Smooth muscle cell (in vitro differentiated cells): Measurements from ENCODE around the gene MINDY2. TPM values are rescaled to one million over a fixed set of nuclear protein-coding genes. Genes with fewer than 3 reads are reported as not detected.

Source experiments
- DNase-seq: peaks from one replicate; lab custom pipeline; 2025; ENCODE audit not compliant: unreplicated experiment; lab: John Stamatoyannopoulos, UW
- H2AFZ ChIP-seq: fragments of 200-600 bp; sonication (generic); 2 replicates; pipeline ENCODE4 v1.6.0; 2016; ENCODE audit warnings: antibody characterized with exemption, low read depth, mild to moderate bottlenecking
- H3F3A ChIP-seq: fragments of 200-600 bp; sonication (generic); 2 replicates; pipeline ENCODE4 v1.6.0; 2017; ENCODE audit warnings: antibody characterized with exemption, low read depth
- H3K27ac ChIP-seq: fragments of 200-600 bp; sonication (generic); 2 replicates; pipeline ENCODE4 v1.5.1; 2016; ENCODE audit warnings: low read depth, mild to moderate bottlenecking
- H3K27me3 ChIP-seq: fragments of 200-600 bp; sonication (generic); 2 replicates; pipeline ENCODE4 v1.6.1; 2016; ENCODE audit warnings: low read depth, mild to moderate bottlenecking
- H3K36me3 ChIP-seq: fragments of 200-600 bp; sonication (generic); 2 replicates; pipeline ENCODE4 v1.5.1; 2016; ENCODE audit warnings: low read depth
- H3K4me1 ChIP-seq: fragments of 200-600 bp; sonication (generic); 2 replicates; pipeline ENCODE4 v1.5.1; 2016; ENCODE audit warnings: low read depth
- H3K4me2 ChIP-seq: fragments of 200-600 bp; sonication (generic); 2 replicates; pipeline ENCODE4 v1.6.0; 2016; ENCODE audit warnings: mild to moderate bottlenecking
- H3K4me3 ChIP-seq: fragments of 200-600 bp; sonication (generic); 2 replicates; pipeline ENCODE4 v1.5.1; 2016; ENCODE audit warnings: mild to moderate bottlenecking
- H3K79me2 ChIP-seq: fragments of 200-600 bp; sonication (generic); 2 replicates; pipeline ENCODE4 v1.6.0; 2016; ENCODE audit warnings: low read depth, mild to moderate bottlenecking
- H3K9ac ChIP-seq: fragments of 200-600 bp; sonication (generic); 2 replicates; pipeline ENCODE4 v1.6.0; 2016; ENCODE audit warnings: low read depth
- H3K9me3 ChIP-seq: fragments of 200-600 bp; sonication (generic); replicated peaks from 2 replicates; pipeline ENCODE4 v1.5.1; 2016; ENCODE audit warnings: low read depth
- H4K20me1 ChIP-seq: fragments of 200-600 bp; sonication (generic); 2 replicates; pipeline ENCODE4 v1.6.0; 2016; ENCODE audit warnings: low read depth
- WGBS: methylation state at CpG from one replicate; pipeline ENCODE4 v1.1.7; 2016; ENCODE audit warnings: low lambda C conversion rate; 5-methylcytosine and 5-hydroxymethylcytosine counted together
- polyA plus RNA-seq: library from polyadenylated mRNA; unstranded; fragments of >200 nt; fragmentation: Nextera tagmentation; extraction: Ambion mirVana; gene quantifications from 2 replicates; pipeline ENCODE4 v1.2.1, GENCODE V29; 2016
- total RNA-seq: library from RNA; depleted of rRNA; stranded (reverse); fragments of >200 nt; gene quantifications from 2 replicates; pipeline ENCODE4 v1.2.3, GENCODE V29; 2014
- TF ChIP-seq, protein P1 (sequence below): fragments of 200-600 bp; sonication (generic); IDR thresholded peaks from 2 replicates; pipeline ENCODE4 v1.5.1; 2017; ENCODE audit warnings: borderline replicate concordance, mild to moderate bottlenecking, antibody characterized with exemption; ENCODE audit not compliant: insufficient read depth, poor library complexity, severe bottlenecking

MINDY2 gene
- total and polyA plus RNA-seq, 2 experiments from 2014 or later = 21.2 to 28.0 TPM

DNA sequence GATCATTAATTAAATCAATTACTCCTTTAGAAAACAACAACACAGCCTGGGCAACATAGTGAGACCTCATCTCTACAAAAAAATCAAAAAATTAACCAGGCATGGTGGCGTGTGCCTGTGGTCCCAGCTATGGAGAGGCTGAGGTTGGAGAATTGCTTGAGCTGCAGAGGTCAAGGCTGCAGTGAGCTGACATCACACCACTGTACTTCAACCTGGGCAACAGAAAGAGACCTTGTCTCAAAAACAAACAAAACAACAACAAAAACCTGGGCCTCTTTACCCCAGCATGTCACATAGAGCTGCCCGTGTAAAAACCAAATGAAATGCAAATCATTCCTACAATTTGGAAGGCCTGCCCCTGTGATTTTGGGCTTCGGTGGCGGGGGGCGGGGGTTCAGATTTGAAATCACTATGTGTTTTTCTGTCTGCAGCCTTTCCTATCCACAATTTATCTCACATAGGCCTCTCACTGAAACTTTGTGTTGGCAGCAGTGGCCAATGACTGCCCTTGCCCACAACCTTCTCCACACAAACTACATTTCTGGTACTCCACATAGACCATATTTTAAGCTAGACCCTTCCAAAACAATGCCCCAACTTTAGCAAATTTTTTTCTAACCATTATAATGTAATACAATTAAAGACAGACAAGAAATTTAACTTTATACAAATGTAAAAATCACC is 28.1 kb upstream of the MINDY2 start:
- Histone ChIP-seq H3F3A (no peaks in the 10 kb centered on the region), H3K27me3 (no peaks in the 10 kb centered on the region), H3K27ac (peak overlapping the region; percentile 89), H3K4me2 (peak overlapping the region; percentile 68), H3K9me3 (no peaks in the 10 kb centered on the region), H3K4me1 (peaks cover 45% of the 10 kb centered on the region), H3K79me2 (peaks cover 97% of the 10 kb centered on the region), H3K36me3 (no peaks in the 10 kb centered on the region), H4K20me1 (peaks cover 95% of the 10 kb centered on the region), H2AFZ (no peak overlapping the region), H3K9ac (peak overlapping the region; percentile 8), H3K4me3 (no peak overlapping the region)
- TF ChIP-seq, protein P1, sequence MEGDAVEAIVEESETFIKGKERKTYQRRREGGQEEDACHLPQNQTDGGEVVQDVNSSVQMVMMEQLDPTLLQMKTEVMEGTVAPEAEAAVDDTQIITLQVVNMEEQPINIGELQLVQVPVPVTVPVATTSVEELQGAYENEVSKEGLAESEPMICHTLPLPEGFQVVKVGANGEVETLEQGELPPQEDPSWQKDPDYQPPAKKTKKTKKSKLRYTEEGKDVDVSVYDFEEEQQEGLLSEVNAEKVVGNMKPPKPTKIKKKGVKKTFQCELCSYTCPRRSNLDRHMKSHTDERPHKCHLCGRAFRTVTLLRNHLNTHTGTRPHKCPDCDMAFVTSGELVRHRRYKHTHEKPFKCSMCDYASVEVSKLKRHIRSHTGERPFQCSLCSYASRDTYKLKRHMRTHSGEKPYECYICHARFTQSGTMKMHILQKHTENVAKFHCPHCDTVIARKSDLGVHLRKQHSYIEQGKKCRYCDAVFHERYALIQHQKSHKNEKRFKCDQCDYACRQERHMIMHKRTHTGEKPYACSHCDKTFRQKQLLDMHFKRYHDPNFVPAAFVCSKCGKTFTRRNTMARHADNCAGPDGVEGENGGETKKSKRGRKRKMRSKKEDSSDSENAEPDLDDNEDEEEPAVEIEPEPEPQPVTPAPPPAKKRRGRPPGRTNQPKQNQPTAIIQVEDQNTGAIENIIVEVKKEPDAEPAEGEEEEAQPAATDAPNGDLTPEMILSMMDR = no peak
- WGBS = 76% methylated on average over 5 of the region's 5 CpGs
- DNase-seq = no peak

DNA sequence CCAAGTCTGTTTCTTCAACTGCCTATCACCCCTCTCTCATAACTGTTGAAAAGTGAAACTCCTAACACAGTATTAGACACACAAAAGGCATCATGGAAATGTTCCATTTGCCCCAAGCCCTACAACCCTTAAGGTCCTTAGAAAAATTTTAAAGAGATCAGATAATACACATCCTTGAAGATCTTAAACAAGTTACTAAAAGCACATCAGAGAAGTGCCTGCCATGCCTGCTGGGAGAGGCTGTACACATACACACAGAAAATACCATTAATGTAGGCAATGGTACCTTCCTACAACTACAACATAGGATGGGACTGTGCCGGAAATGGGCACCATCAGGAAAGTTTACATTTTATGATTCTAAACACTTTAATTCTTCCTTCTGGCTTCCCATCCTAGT is 24.9 kb upstream of the MINDY2 start:
- WGBS = 84% methylated on average over 1 of the region's 1 CpG
- H3K9me3 ChIP-seq = no peaks in the 10 kb centered on the region
- H3K4me2 ChIP-seq = peak overlapping the region; percentile 95
- H3K4me3 ChIP-seq = peak overlapping the region; percentile 88
- H3K27me3 ChIP-seq = no peaks in the 10 kb centered on the region
- H3F3A ChIP-seq = peaks cover 6% of the 10 kb centered on the region
- H4K20me1 ChIP-seq = peaks cover 71% of the 10 kb centered on the region
- H3K9ac ChIP-seq = peak overlapping the region; percentile 36
- peaks cover 34% of the 10 kb centered on the region for H3K4me1 ChIP-seq
- TF ChIP-seq, protein P1 = no peak
- DNase-seq = no peak
- no peak overlapping the region for H3K27ac ChIP-seq
- H2AFZ ChIP-seq = no peak overlapping the region
- H3K79me2 ChIP-seq = peaks cover 77% of the 10 kb centered on the region
- no peaks in the 10 kb centered on the region for H3K36me3 ChIP-seq

DNA sequence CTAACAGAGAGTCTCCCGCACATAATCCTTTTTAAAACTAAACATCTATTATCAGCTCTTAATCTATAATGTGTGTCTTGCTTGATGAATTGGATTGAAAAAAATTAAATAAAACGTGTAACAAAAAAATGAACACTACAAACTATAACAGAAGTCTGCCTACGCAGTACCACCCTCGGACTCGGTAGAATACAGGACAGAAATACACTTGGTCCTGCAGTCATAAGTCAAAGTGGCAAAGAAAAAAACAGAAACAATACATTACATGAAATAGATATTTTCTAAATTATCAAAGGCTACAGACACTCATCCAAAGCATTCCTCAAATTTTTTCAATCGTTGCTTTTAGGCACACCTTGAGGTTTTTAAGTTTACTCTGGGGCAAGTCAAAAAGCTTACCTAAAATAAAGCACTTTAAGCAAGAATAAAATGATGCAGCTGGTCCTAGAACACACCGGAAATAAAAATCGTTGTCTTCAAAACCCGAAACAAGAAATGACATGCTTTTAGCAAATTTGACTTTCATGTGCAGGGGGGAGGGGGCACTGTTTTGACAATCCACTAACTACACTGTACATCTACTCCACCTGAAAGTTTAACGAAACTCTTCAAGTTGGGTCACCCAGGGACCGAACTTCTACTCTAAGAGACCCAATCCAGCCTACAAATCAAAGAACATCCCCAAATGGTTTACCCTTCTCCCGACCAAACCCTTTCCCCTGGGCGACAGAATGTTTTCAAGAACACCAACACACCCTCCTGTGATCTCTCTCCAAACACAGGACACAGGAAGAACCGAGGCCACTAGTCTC is 22.9 kb upstream of the MINDY2 start:
- H3K4me1 ChIP-seq = peaks cover 31% of the 10 kb centered on the region
- peaks cover 50% of the 10 kb centered on the region for H4K20me1 ChIP-seq
- no peaks in the 10 kb centered on the region for H3K9me3 ChIP-seq
- H3K36me3 ChIP-seq = no peaks in the 10 kb centered on the region
- H3K27me3 ChIP-seq = no peaks in the 10 kb centered on the region
- H3K4me3 ChIP-seq = peak overlapping the region; percentile 88
- H3K79me2 ChIP-seq = peaks cover 59% of the 10 kb centered on the region
- H3K9ac ChIP-seq = peak overlapping the region; percentile 88
- TF ChIP-seq, protein P1 = no peak
- no peak for DNase-seq
- WGBS = 2% methylated on average over 14 of the region's 14 CpGs
- H2AFZ ChIP-seq = peak overlapping the region; percentile 17
- H3K4me2 ChIP-seq = peak overlapping the region; percentile 95
- H3F3A ChIP-seq = peaks cover 7% of the 10 kb centered on the region
- peak overlapping the region; percentile 88 for H3K27ac ChIP-seq
